GM12878 (cell line): Measurements from ENCODE around the gene UHRF1. TPM values are rescaled to one million over a fixed set of nuclear protein-coding genes. Genes with fewer than 3 reads are reported as not detected.
A peak's percentile ranks its signal among the peaks of the same experiment; 100 is the strongest.

Experiments used
- CREM ChIP-seq: IDR thresholded peaks from 2 replicates; pipeline ENCODE4 v1.6.1; 2014; ENCODE audit warnings: antibody characterized with exemption, low read depth
- E2F4 ChIP-seq: IDR thresholded peaks from 2 replicates; pipeline ENCODE4 v1.6.1; 2012; ENCODE audit warnings: low read depth, low read length, improper control_type of control experiment
- EGR1 ChIP-seq, 2 experiments: IDR thresholded peaks; 1 replicate in 1 of 2; 2 replicates in 1 of 2; pipeline ENCODE4 v1.6.1; 2011 to 2012; ENCODE audit warnings: low read depth in 2 of 2, low read length in 2 of 2, borderline replicate concordance in 1 of 2, mild to moderate bottlenecking in 1 of 2, moderate library complexity in 1 of 2
- ESRRA ChIP-seq: IDR thresholded peaks from 2 replicates; pipeline ENCODE4 v1.6.1; 2012; ENCODE audit warnings: mild to moderate bottlenecking, low read length, improper control_type of control experiment
- FOXK2 ChIP-seq: fragments of 450-650 bp; IDR thresholded peaks from 2 replicates; pipeline ENCODE4 v1.6.1; 2017; ENCODE audit warnings: mild to moderate bottlenecking, moderate library complexity
- GATAD2B ChIP-seq: fragments of 450-650 bp; conservative IDR thresholded peaks from 2 replicates; pipeline ENCODE4 v1.6.1; 2017; ENCODE audit warnings: low read depth, mild to moderate bottlenecking, moderate library complexity
- IRF3 ChIP-seq: fragments of 450-650 bp; IDR thresholded peaks from 2 replicates; pipeline ENCODE4 v1.6.1; 2014; ENCODE audit warnings: mild to moderate bottlenecking
- MTA3 ChIP-seq: IDR thresholded peaks from 2 replicates; pipeline ENCODE4 v1.6.1; 2012; ENCODE audit warnings: low read length, inconsistent platforms, borderline replicate concordance
- NBN ChIP-seq: fragments of 450-650 bp; IDR thresholded peaks from 2 replicates; pipeline ENCODE4 v1.6.1; 2016
- PBX3 ChIP-seq: IDR thresholded peaks from 2 replicates; pipeline ENCODE4 v1.6.1; 2011; ENCODE audit warnings: mild to moderate bottlenecking, low read depth, low read length, moderate library complexity; ENCODE audit not compliant: insufficient replicate concordance
- SMAD5 ChIP-seq: IDR thresholded peaks from 2 replicates; pipeline ENCODE4 v1.6.1; 2016; ENCODE audit warnings: antibody characterized with exemption, low read depth
- SREBF1 ChIP-seq: IDR thresholded peaks from 2 replicates; pipeline ENCODE4 v1.6.1; 2012; ENCODE audit warnings: mild to moderate bottlenecking, low read length
- YY1 ChIP-seq: IDR thresholded peaks from 2 replicates; pipeline ENCODE4 v1.6.1; 2011; ENCODE audit warnings: low read depth, mild to moderate bottlenecking, low read length
- ZBTB11 ChIP-seq: fragments of 450-650 bp; formaldehyde crosslinking; IDR thresholded peaks from 2 replicates; pipeline ENCODE4 v1.5.0; 2022; ENCODE audit warnings: mild to moderate bottlenecking, missing genetic modification characterization
- ZBTB4 ChIP-seq: fragments of 450-650 bp; formaldehyde crosslinking; IDR thresholded peaks from 2 replicates; pipeline ENCODE4 v1.4.0; 2022; ENCODE audit warnings: mild to moderate bottlenecking, moderate library complexity
- ZNF207 ChIP-seq: fragments of 450-650 bp; IDR thresholded peaks from 2 replicates; pipeline ENCODE4 v1.6.1; 2014; ENCODE audit warnings: antibody characterized with exemption, mild to moderate bottlenecking, borderline replicate concordance
- ZNF217 ChIP-seq: fragments of 450-650 bp; IDR thresholded peaks from 2 replicates; pipeline ENCODE4 v1.6.1; 2017; ENCODE audit warnings: antibody characterized with exemption, mild to moderate bottlenecking
- polyA plus RNA-seq, 11 experiments: library from polyadenylated mRNA; depleted of rRNA in 4 of 11; unstranded in 6 of 11; stranded (reverse) in 5 of 11; fragments of >200 nt; fragmentation: Nextera tagmentation in 4 of 11; fragmentation: Illumina TruSeq in 1 of 11; extraction: Ambion mirVana in 4 of 11; extraction: Trizol in 1 of 11; gene quantifications; 1 replicate in 1 of 11; 2 replicates in 10 of 11; pipeline versions ENCODE4 v1.2.1 to v1.2.3, GENCODE V29; 2011 to 2016; ENCODE audit warnings: inconsistent platforms in 2 of 11, missing spikeins in 2 of 11, low read depth in 1 of 11
- total RNA-seq, 4 experiments: library from RNA; depleted of rRNA in 3 of 4; stranded (reverse); fragments of >200 nt in 3 of 4; fragmentation: Illumina TruSeq in 1 of 4; extraction: Trizol in 1 of 4; gene quantifications; 2 replicates each; pipeline versions ENCODE4 v1.2.1 to v1.2.3, GENCODE V29; 2013 to 2021
- TF ChIP-seq, protein P1 (sequence below): IDR thresholded peaks from 2 replicates; pipeline ENCODE4 v1.6.1; 2011; ENCODE audit warnings: borderline replicate concordance, low read depth, mild to moderate bottlenecking, moderate library complexity, low read length; ENCODE audit not compliant: insufficient read depth, poor library complexity, severe bottlenecking

The UHRF1 gene
- total and polyA plus RNA-seq, 10 of the 15 experiments (the other 5 are each of a cell fraction or from before 2014, with no cell fraction given) = 13.0 to 109 (median 37.7) TPM

DNA sequence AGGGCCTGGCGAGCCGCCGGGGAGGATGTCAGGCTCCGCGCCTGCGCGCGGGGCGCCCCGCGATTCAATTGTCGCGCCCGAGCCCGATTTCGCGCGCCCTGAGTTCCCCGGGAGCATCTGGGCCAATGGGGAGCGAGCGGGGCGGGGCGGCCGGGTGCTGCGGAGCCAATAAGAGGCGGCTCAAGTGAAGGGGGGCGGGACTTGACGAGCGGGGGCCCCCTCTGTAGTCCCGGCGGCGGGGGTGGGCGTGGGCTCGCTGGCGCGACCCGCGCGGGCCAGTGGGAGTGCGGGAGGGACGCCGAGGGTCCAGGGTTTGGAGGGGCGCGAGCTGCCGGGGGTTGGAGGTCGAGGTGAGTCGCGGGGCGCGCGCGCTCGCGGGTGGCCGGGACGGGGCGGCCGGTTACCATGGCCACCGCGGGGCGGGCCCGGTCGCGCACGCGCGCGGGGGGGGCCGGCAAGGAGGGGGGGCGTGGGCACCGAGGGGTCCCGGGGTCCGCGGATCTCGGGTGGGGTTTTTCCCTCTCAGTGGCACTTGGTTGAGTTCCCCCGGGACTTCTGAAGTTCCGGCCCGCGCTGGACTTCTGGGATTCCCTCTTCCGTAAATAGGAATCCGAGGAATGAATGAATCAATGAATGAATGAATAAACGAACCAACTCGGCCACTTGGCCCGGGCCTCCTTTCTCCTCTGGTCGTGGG lies 744 bp downstream of the UHRF1 start (continued):
- TF ChIP-seq ZBTB4 (CRISPR knock-in tag) = no peak
- no peak for TF ChIP-seq ZNF217
- TF ChIP-seq IRF3 = peak; percentile 61; the same call in 1 of the 2 replicates
- TF ChIP-seq CREM = no peak
- TF ChIP-seq SMAD5 = no peak
- no peak for TF ChIP-seq SREBF1
- no peak for TF ChIP-seq GATAD2B
- no peak for TF ChIP-seq YY1
- no peak for TF ChIP-seq PBX3
- TF ChIP-seq, protein P1, sequence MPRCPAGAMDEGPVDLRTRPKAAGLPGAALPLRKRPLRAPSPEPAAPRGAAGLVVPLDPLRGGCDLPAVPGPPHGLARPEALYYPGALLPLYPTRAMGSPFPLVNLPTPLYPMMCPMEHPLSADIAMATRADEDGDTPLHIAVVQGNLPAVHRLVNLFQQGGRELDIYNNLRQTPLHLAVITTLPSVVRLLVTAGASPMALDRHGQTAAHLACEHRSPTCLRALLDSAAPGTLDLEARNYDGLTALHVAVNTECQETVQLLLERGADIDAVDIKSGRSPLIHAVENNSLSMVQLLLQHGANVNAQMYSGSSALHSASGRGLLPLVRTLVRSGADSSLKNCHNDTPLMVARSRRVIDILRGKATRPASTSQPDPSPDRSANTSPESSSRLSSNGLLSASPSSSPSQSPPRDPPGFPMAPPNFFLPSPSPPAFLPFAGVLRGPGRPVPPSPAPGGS = no peak
- no peak for TF ChIP-seq ZBTB11 (CRISPR knock-in tag)
- no peak for TF ChIP-seq NBN
- TF ChIP-seq MTA3 = no peak
- no peak for TF ChIP-seq FOXK2
- no peak for TF ChIP-seq ESRRA
- peak; percentile 96 for TF ChIP-seq E2F4
- TF ChIP-seq EGR1 (IDR thresholded peaks at IDR 0.05; ENCODE audit: borderline replicate concordance in 1 of 2, low read depth in 2 of 2, low read length in 2 of 2) = peak in 1 of 2 experiments; percentile 59; a peak in 1 of 3 replicates
- TF ChIP-seq ZNF207 = no peak
